OCI-M2 (cell line): Measurements from ENCODE around the gene VWF.
"Not testable (repeated sequence)": the region's sequence is repeated elsewhere in the genome, so short reads cannot be mapped to it uniquely, and the experiment has no call there.

ENCODE experiments used
- DNase-seq: peaks from one replicate; lab custom pipeline; 2025; ENCODE audit not compliant: unreplicated experiment; lab: John Stamatoyannopoulos, UW

Gene VWF

GRCh38 chr12:6146509-6146908, 22.0 kb upstream of the VWF start:
- no peak for DNase-seq

GRCh38 chr12:6145564-6145963, 21.1 kb upstream of the VWF start:
- DNase-seq = no peak

- no peak for DNase-seq
Measured at GRCh38 chr12:6143303-6143675, 18.8 kb upstream of the VWF start.

GRCh38 chr12:6142368-6143302, 18.2 kb upstream of the VWF start:
- DNase-seq = not testable (repeated sequence)

GRCh38 chr12:6141731-6142367, 17.4 kb upstream of the VWF start:
- not testable (repeated sequence) for DNase-seq

- no peak for DNase-seq
Measured at GRCh38 chr12:6140651-6141447, 16.4 kb upstream of the VWF start.

- DNase-seq = no peak
Measured at GRCh38 chr12:6135071-6135470, 10.6 kb upstream of the VWF start.

- no peak for DNase-seq
Measured at GRCh38 chr12:6133642-6134041, 9.2 kb upstream of the VWF start.

- DNase-seq = no peak
Measured at GRCh38 chr12:6132496-6132895, 8.0 kb upstream of the VWF start.

GRCh38 chr12:6125310-6125608, 789 bp upstream of the VWF start:
- no peak for DNase-seq

GRCh38 chr12:6123258-6123657, 1.2 kb downstream of the VWF start:
- no peak for DNase-seq

GRCh38 chr12:6122201-6122600, 2.3 kb downstream of the VWF start:
- DNase-seq = no peak

- DNase-seq = no peak
Measured at GRCh38 chr12:6120796-6121473, 3.5 kb downstream of the VWF start.

- DNase-seq = no peak
Measured at GRCh38 chr12:6118891-6119568, 5.4 kb downstream of the VWF start.

- no peak for DNase-seq
Measured at GRCh38 chr12:6116471-6117021, 7.9 kb downstream of the VWF start.

- DNase-seq = no peak
Measured at GRCh38 chr12:6115389-6115788, 9.1 kb downstream of the VWF start.

GRCh38 chr12:6114476-6114870, 10.0 kb downstream of the VWF start:
- no peak for DNase-seq

GRCh38 chr12:6113691-6114475, 10.6 kb downstream of the VWF start:
- DNase-seq = no peak

- DNase-seq = no peak
Measured at GRCh38 chr12:6112004-6112403, 12.5 kb downstream of the VWF start.

- DNase-seq = no peak
Measured at GRCh38 chr12:6110006-6110405, 14.5 kb downstream of the VWF start.
